ENCODE results near the gene TCL1A.
"Not testable (repeated sequence)": the region's sequence is repeated elsewhere in the genome, so short reads cannot be mapped to it uniquely, and the experiment has no call there.

The TCL1A gene

DNA sequence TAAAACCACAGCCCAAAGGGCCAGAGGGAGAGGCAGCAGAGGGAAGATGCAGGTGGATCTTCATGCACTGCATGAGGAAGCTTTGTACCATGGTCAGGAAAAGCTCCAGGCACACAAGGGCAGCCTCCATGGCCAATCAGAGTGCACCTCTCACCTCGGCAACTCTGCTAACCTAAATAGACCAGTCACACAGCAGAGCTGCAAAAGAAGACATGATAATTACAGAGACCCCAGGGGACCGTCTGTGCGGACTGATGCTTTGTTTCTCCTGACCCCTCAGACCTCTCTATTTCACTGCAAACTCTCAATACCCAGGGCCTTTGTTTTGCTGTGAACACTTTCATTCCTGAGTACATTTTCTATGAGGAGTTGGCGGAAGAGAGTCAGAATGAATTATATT is 38.4 kb downstream of the TCL1A start:
- DNase-seq (ENCODE audit: low read depth) = no peak

DNA sequence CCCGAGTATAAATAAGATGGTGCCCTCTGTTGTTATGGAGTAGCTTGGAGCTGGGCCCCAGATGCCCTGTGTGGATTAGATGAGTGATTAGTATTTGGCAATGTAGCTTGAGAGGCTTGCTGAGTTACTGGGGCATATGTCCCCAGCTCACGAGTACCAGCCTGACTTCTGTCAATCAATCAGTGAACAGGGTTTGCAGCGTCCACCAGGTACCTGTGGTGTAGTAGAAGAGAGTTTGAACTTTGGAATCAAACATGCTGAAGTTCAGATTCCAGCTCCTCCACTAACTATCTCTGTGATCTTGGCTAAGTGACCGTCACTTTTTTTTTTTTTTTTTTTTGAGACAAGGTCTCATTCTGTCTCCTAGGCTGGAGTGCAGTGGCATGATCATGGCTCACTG is 39.3 kb downstream of the TCL1A start:
- DNase-seq (ENCODE audit: low read depth) = no peak

DNA sequence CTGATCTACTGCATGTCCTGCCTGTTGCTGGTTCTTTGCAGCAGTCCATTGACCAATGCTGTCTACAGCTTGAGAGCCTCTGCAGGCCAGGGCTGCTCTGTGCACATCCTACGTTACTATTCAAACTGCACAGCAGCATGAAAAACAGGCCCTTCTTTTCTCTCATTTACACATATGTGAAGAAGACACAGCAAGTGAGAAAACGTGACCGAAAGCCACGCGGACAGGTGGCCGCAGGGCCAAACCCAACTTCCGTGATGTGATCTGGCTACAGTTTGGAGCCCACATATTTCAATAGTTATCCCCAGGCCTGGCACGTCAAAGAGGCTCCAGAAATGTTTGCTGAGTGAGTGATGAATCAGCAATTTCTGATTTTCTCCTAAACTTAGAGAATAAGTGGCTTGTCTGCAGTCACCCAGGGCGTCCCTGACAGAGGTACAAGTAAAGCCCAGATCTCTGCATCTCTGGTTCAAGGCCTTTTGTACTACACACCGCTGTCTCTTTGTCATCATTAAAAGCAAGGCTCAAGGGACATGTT is 45.6 kb downstream of the TCL1A start:
- DNase-seq (ENCODE audit: low read depth) = no peak

- no peak for DNase-seq (ENCODE audit: low read depth)
Observed at GRCh38 chr14:95667249-95667693, 46.7 kb downstream of the TCL1A start.

GRCh38 chr14:95666450-95666849 is 47.5 kb downstream of the TCL1A start:
- no peak for DNase-seq (ENCODE audit: low read depth)

- DNase-seq (ENCODE audit: low read depth) = not testable (repeated sequence)
Observed at GRCh38 chr14:95665530-95665929, 48.4 kb downstream of the TCL1A start.

GRCh38 chr14:95664546-95664945 is 49.4 kb downstream of the TCL1A start:
- no peak for DNase-seq (ENCODE audit: low read depth)

DNA sequence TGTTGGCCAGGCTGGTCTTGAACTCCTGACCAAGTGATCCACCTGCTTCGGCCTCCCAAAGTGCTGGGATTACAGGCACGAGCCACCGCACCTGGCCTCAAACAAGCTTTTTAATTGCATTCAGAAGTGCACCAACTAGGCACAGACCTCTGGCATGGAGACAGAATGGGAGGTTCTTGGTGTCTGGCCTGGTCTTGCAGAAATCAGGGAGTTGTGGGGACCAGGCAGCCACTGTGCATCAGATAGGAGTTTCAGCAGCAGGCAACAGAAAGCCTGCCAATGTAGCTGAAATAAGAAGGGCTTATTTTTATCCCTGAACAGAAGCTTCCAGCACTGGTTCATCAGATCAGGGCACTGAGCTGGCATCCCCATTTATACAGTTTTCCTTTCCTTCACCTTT is 49.9 kb downstream of the TCL1A start:
- no peak for DNase-seq (ENCODE audit: low read depth)

GRCh38 chr14:95663226-95663797 is 50.6 kb downstream of the TCL1A start:
- DNase-seq (ENCODE audit: low read depth) = no peak

DNA sequence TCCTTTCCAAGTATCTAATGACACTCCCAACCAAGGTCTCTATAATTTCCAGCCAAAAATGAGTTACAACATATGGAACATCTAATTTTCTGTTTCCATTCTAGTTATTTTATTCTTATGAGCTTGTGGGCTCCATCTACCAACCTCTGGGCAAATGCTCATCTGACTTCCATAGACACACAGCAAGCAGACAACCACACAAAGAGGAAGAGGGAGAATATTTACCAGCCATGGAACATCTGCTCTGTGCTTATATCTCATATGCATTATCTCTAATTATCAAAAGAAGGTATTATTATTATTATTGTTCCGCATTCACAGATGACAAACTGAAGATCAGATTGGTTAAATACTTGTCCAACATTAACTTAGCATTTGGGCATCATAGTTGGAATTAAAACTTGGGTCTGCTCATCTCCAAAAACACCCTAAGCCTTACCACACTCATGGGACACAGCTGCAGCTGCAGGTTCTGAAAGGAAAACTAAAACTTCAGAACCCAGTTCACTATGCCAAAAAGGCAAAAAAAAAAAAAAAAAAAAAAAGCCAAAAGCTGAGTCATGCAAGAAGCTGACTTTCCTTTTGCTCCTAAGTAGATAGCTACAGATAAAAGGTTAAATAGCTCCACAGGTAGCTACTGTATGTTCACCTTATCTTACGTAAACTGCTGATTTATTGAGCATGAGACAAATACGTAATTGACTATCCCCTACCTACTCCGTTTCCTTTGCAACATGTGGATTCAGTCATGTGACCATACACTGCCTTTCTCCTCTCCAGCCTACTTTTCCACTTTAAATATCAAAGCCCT is 51.3 kb downstream of the TCL1A start:
- no peak for DNase-seq (ENCODE audit: low read depth)

- DNase-seq (ENCODE audit: low read depth) = no peak
Observed at GRCh38 chr14:95660651-95661515, 53.0 kb downstream of the TCL1A start.

- no peak for DNase-seq (ENCODE audit: low read depth)
Observed at GRCh38 chr14:95659990-95660385, 53.9 kb downstream of the TCL1A start.

Measured in stimulated activated CD8-positive, alpha-beta memory T cell treated with anti-CD3 and anti-CD28 coated beads, Interleukin-12 subunit alpha, Interleukin-12 subunit beta, amount 100 ng/mL, for 1 hour (primary cell).